Kidney capillary endothelial cell (primary cell): Measurements from ENCODE around the gene KIF22.
"Not testable (repeated sequence)": the region's sequence is repeated elsewhere in the genome, so short reads cannot be mapped to it uniquely, and the experiment has no call there.

Experiments
- DNase-seq: peaks from one replicate; pipeline ENCODE4 v3.0.0-alpha.2; 2018; ENCODE audit warnings: low spot score

The KIF22 gene

DNA sequence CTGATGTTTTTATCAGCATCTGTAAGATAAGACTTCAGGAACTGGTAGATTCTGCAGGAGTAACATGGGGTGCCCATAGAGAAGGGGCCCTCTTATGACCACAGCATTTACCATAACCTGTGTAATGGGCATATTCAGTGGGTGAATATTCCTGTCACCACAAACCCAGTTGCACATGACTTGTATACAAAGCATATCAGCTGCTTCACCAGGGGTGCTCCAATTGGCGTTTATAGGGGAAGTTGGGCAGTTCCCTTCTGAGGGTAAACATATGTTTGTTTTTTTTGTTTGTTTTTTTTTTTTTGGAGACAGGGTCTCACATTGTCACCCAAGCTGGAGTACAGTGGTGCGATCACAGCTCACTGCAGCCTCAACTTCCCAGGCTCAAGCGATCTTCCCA, 24.0 kb upstream of the KIF22 start:
- no peak for DNase-seq

DNA sequence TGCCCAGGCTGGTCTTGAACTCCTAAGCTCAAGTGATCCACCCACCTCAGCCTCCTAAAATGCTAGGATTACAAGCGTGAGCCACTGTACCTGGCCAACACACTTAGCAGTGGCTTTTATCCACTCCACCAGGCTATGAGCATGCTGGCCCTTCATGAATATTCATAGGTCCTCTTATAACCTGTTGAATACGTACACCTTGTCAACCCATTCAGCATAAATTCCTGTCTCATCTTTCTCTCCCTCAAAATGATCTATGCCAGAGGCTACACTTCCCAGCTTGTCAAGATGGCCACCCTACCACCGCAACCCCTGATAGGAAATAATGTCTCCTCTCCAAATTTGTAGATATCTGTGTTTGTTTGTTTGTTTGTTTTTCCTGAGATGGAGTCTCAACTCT, 23.5 kb upstream of the KIF22 start:
- no peak for DNase-seq

DNA sequence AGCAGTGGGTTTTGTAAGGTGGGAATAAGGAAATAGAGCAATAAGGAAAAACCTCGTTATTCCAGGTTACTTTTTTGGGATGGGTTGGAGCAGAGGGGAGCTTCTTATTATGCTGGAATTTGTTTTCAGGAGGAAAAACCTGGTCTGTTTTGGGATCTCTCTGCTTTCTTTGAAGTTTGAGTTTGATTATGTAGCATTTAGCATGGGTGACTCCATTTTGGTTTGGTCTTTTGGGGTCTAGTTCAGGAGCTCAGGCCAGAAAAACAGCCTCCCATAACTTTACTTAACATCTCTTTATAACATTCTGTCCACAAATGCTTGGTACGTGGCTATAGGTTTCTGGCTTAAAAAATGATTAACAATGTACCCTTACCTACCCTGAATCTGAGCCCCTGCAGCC, 21.0 kb upstream of the KIF22 start:
- no peak for DNase-seq

DNA sequence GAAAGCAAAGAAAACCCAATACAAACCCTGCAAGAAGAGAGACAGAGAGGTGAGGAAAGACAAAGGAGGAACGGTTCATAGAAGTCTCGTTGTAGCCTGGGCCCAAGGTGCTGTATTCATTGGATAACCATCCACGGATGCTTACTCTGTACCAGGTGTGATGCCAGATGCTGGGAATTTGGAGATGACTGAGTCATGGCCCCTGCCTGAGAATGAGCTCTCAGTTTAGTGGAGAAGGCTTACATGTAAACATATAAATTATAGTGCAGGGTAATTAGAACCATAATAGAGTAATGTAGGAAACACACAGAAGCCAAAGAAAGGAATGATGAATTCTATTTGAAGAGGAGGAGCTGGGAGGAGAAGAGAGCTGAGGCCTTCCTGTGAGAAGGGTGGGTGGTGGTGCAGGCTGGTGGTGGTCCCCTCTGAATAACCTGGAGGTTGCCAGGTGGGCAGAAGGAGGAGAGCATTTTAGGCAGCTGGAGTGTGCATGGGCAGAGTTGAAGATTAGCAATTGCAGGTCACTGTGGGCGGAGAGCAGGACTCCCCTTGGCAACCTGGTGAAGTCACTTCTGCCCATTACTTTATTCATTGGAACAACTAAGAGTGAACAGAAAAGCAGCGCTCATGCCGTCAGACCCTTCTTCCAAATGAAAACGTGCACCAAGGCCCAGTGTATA, 20.2 kb upstream of the KIF22 start:
- DNase-seq = no peak

DNA sequence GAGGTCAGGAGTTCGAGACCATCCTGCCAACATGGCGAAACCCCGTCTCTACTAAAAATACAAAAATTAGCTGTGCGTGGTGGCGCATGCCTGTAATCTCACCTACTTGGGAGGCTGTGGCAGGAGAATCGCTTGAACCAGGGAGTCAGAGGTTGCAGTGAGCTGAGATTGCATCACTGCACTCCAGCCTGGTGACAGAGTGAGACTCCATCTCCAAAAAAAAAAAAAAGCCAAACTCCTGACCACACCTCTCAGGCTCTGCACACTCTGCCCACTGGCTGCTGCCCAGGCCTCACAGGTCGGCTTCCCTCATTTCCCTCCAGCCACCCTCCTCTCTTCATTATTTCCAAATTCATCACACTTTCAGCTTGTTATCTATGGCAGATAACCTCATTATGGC, 18.2 kb upstream of the KIF22 start:
- not testable (repeated sequence) for DNase-seq

DNA sequence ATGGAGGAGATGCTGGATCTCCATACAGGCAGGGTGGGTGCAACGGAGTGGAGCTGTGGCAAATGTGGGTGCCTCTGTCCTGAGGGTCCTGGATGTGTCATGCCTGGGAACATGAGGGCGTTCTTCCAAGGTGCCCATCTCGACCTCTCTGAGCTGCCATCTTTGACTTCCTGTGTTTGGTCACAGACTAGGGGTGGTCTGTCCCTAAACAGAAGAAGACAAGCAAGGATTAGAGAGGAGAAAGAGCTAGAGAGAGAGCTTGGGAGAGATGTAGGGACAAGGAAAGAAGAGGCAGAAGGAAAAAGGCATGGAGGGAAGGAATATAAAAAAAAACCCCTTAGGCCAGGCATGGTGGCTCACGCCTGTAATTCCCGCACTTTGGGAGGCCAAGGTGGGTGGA, 15.8 kb upstream of the KIF22 start:
- DNase-seq = no peak

DNA sequence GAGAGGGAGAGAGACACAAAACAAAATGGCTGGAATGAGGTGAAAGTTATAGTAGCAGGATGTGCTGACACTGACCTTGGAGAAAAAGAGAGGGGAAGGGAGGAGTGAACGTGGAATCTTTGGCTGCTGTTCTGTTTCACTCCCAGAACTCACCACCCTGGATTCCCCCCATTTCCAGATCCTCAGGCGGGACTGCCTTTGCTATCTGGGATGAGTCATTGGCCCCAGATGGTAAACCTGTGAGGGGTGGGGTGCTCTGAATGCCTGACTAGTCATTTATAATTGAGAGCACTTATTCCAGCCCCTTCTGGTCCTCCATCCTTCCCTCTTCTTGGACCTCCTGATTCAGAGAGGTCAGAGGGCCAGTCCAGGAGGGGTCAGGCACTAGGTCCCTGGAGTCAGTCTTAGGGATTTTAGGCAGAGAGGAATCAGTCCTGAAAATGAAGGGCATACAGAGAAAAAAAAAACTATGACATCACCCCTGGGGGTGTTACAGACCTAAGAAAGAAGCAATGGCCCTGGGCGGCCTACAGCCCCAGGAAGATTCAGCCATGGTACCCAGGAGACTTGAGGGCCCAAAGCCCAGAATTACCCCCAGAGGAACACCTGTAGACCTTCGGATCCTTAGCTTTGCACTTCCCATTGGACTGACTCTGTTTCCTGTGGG, 14.7 kb upstream of the KIF22 start:
- DNase-seq = no peak

DNA sequence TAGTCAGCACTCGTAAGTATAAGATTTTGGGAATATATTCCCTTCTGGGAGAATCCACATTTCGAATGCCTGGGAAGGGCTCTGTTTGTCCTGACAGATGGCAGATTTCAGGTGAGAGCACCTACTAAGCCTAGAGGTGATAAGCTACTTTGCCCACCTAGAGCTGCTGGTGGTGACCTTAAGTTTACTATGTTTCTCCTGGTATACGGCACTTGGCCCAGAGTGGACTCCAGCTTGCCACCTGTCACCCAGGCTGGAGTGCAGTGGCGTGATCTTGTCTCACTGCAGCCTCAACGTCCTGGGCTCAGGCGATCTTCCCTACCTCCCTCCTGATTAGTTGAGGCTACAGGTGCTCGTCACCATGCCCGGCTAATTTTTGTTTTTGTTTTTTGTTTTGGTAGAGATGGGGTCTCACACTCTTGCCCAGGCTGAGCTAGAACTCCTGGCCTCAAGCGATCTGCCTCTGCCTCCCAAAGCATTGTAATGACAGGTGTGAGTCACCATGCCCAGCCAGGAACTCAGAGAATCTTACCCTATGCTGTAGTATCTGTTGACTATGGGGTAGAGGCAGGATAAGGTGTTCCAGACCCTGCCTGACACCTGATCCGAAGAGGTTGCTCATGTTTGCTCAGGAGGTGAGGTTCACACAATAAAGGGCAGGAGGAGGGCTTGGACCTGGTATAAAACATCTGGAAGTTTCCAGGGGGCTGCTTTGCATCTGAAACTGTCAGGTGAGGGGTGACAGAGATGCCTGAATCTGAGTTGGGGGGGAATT, 12.8 kb upstream of the KIF22 start, which contains the start of gene ZG16:
Gene ZG16 (plus strand): TSS at position 681 of the 775 bp plus-strand sequence. CDS start 1,011 bp downstream, outside the sequence.
- no peak for DNase-seq

DNA sequence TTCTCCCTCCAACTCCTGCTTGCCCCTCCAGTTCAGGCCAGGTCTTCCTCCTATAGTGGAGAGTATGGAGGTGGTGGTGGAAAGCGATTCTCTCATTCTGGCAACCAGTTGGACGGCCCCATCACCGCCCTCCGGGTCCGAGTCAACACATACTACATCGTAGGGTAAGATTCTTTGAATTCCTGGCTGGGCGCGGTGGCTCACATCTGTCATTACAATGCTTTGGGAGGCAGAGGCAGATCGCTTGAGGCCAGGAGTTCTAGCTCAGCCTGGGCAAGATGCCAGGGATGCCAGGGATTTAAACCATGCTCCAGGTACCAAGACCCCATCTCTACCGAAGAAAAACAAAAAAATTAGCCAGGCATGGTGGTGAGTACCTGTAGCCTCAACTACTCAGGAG, 11.1 kb upstream of the KIF22 start:
- no peak for DNase-seq

DNA sequence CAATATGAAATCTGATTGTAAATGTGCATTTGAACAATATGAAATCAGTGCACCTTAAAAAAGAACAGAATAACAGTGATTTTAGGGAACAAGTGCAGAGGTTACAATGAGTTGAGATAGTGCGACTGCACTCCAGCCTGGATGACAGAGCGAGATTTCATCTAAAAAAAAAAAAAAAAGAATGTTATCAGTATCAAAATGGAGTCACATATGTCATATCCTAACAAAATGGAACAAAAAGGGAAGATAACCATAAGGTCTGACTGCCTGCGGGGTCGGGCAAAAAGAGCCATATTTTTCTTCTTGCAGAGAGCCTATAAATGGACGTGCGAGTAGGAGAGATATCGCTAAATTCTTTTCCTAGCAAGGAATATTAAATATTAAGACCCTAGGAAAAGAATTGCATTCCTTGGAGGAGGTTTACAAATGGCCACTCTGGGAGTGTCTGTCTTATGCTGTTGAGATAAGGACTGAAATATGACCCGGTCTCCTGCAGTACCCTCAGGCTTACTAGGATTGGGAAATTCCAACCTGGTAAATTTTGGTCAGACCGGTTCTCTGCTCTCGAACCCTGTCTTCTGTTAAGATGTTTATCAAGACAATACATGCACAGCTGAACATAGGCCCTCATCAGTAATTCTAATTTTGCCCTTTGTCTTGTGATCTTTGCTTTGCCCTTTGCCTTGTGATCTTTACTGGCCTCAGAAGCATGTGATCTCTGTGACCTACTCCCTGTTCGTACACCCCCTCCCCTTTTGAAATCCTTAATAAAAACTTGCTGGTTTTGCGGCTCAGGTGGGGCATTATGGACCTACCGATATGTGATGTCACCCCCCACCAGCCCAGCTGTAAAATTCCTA, 7.2 kb upstream of the KIF22 start:
- not testable (repeated sequence) for DNase-seq

DNA sequence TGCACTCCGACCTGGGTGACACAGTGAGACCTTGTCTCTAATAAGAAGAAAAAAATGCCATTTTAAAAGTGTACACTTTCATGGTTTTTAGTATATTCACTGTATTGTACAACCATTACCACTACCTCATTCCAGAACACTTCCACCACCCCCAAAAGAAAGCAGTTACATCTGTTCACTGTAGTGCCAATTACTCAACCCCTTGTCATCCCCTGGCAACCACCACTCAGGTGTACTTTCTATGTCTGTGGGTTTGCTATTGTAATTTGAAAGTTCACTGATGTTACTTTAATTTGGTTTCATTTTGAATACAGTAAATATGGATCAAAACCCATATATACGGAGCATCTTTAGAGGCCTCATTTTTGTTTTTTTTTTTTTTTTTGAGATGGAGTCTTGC, 6.4 kb upstream of the KIF22 start:
- no peak for DNase-seq

DNA sequence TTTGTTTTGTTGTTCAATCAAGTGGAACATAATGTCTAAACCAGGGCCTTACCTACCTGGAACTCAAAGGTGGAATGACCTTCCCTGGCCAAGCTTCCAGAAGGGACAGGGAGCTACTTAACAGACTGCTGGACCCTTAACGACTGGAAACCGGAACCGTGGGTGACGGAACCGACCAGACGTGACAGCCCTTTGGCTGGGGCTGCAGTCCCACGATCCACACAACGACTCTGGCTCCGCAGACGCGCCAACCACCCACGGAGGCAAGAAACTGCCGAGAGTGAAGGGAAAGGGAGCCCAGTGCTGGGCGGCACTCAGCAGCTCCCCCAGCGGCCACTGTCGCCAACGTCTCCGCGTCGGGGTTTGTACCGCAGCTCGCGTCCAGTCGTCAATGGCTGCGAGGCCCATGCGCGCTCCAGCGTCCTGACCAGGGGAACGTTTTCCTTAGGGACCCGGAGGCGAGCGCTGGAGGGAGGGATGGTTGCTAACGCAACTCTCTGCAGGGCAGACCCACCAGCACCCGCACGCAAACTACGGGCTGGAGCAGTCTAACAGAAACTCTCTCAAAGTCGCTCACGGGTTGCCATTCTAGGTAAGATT, 5.5 kb upstream of the KIF22 start:
- DNase-seq = peak; percentile 53

DNA sequence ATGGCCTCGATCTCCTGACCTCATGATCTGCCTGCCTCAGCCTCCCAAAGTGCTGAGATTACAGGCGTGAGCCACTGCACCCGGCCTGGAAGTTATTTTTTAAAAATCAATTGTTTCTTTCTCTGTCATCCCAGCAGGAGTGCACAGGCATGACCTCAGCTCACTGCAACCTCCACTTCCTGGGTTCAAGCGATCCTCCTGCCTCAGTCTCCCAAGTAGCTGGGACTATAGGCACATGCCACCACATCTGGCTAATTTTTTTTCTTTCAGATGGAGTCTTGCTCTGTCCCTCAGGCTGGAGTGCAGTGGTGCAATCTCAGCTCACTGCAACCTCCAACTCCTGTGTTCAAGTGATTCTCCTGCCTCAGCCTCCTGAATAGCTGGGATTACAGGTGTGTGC, 3.4 kb upstream of the KIF22 start:
- not testable (repeated sequence) for DNase-seq

DNA sequence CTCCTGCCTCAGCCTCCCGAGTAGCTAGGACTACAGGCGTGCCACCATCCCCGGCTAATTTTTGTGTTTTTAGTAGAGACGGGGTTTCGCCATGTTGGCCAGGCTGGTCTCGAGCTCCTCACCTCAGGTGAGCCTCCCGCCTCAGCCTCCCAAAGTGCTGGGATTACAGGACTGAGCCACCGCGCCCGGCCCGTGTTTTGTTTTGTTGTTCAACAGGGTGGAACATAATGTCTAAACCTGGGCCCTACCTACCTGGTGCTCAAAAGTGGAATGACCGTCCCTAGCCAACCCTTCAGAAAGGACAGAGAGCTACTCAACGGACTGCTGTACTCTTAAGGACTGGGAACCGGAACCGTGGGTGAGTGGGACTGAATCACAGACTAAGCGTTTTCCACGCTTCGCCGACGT, 772 bp upstream of the KIF22 start:
- DNase-seq = no peak

DNA sequence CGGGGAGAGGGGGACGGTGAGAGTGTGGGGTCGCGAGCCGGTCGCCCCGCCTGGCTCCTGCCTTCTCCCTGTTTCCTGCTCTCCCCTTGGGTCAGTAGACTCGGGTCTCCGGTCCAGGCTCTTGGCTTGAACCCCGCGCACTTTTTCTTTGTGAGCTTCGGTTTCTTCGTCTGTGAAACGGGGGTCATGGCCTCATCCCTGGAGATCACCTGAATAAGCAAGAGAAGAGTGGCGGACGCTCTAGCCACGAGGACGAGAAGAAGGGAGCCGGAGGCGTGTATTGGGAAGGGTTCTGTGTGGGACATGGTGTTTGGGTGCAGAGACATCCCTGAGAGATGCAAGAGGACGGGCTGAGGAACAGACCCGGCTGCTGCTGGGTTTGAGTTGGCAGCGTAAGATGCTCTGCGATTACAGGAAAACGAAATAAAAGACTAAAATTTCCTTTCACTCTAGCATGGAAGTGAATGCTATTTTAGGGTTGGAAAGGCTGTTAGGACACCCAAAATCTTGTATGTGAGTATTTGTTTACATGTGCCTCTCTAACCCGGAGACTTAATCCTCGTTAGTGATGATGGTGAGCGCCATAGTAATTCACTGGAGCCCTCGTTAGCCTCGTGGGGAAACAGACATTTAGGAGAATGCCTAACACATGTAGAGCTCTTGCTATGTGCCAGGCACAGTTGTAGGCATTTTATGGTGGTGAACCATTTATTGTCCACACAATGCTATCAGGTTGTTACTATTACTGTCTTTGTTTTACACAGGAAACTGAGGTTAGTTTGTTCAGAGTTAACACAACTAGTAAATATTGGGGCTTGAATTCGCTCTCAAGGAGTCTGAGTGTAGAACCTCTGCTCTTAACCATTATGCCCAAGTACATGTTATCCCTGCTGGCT, 646 bp downstream of the KIF22 start:
- no peak for DNase-seq

DNA sequence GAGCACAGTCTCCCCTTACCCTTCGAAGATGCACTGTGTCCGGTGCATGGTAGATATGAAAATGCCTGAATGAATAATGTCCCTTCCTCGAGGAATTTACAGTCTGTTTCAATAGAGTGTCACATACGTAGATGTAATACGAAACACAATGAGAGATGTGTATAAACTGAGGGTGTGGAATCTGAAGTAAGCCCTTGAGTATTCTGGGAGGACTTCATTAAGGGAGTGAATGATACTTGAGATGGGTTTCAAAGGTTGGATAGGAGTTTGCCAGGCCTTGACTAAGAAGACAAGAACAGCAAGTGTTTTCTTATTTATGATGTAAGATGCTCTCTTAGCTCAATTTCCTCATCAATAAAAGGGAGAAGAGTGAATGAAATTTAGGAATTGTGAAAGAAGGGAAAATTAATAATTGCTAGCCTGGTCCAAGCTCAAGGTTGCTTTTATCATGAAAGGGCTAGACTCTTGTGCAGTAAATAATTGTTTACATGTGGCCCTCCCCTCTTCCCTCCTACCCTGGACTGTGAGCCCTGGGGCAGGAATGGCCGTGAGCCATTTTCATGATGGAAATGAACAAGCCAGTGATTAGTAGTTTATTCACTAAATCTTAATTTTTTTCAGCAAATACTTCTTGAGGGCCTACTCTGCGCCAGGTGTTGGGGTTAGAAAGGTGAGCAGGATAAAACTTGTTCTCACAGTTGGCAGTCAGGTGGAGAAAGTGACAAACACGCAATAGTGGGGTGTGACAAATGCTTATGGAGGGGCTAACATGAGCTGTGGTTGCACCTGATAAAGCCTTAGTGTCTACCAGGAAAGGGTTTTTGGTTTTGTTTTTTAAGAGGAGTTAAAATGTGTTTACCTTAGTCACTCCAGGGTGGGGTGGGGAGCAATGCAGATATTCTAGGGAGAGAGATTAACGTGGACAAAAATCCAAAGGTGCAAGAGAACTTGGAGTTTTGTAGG, 1.6 kb downstream of the KIF22 start:
- DNase-seq = no peak

DNA sequence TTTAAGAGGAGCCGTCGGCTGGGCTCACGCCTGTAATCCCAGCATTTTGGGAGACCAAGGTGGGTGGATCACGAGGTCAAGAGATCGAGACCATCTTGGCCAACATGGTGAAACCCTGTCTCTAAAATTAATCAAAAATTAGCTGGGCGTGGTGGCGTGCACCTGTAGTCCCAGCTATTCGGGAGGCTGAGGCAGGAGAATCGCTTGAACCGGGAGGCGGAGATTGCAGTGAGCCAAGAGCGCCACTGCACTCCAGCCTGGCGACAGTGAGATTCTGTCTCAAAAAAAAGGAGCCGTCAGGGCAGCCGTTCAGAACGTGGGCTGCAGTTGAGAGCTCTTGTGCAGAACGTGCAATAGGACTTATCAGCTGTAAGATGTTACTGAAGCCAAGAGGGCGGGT, 2.6 kb downstream of the KIF22 start:
- not testable (repeated sequence) for DNase-seq

DNA sequence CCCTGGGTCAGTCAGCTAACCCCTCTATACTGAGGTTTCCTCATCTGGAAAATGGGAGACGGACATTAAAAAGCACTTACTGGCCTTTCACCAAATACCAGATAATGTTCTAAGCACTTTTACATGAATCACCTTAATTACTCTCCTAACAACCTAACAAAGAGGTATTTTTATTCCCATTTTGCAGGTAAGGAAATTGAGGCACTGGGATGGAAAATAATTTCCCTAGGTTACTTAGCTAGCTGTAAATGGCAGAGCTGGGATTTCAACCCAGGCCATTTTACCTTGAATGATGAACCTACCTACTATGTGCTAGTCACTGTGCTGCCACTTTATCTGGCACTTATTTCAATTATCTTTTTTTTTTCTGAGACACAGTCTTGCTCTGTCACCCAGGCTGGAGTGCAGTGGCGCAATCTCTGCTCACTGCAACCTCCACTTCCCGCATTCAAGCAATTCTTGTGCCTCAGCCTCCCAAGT, 3.7 kb downstream of the KIF22 start:
- no peak for DNase-seq

DNA sequence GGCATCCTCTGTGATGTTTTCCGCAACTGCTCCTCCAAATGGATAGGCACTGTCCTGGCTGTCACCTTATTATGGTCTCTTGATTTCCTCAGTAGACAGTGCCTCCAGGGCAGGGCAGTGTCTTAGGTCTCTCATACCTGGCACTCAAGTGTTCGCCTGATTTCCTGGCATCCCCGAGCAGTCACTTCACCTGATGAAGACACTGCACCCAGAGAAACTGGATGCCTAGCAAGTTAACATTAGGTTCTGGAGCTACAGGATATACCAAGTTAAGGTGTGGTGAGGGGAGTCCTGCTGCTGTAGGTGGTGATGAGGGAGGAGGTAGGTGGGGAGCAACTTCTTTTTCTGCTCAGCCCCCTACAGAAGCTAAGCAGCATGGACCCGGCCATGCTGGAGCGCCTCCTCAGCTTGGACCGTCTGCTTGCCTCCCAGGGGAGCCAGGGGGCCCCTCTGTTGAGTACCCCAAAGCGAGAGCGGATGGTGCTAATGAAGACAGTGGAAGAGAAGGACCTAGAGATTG, 11.9 kb downstream of the KIF22 start:
- DNase-seq = no peak
